ENCODE measurements around the gene SMAD7. TPM values are rescaled to one million over a fixed set of nuclear protein-coding genes. Genes with fewer than 3 reads are reported as not detected.
A peak's percentile ranks its signal among the peaks of the same experiment; 100 is the strongest.

The SMAD7 gene
- total and polyA plus RNA-seq, 2 experiments from 2014 or later, result 11.8 to 29.8 TPM

GRCh38 chr18:48947092-48947491 is 3.7 kb downstream of the SMAD7 start (continued):
- TF ChIP-seq EZH2 (IDR thresholded peaks at IDR 0.05; ENCODE audit: low read depth, unreplicated experiment), result no peak
- no peak for TF ChIP-seq ZNF331 (CRISPR knock-in tag; IDR thresholded peaks at IDR 0.05; ENCODE audit: low read depth)
- TF ChIP-seq POLR2AphosphoS5 (IDR thresholded peaks at IDR 0.05; ENCODE audit: low read depth), result no peak
- no peak for TF ChIP-seq REST (IDR thresholded peaks at IDR 0.05; ENCODE audit: unreplicated experiment)
- TF ChIP-seq ZNF114 (CRISPR knock-in tag; IDR thresholded peaks at IDR 0.05), result no peak
- no peak for TF ChIP-seq EZH2phosphoT487 (IDR thresholded peaks at IDR 0.05; ENCODE audit: unreplicated experiment)
- TF ChIP-seq CTCF (conservative IDR thresholded peaks at IDR 0.05; ENCODE audit: low read depth in 2 of 2), result no peak
- TF ChIP-seq ETS1 (IDR thresholded peaks at IDR 0.05), result no peak

- H3K27me3 Mint-ChIP-seq (ENCODE audit: insufficient read depth, low read depth, poor library complexity), result peaks cover 23% of the 10 kb centered on the region
- Histone ChIP-seq H3K27me3 (ENCODE audit: insufficient read depth) (peaks cover 17% of the 10 kb centered on the region), H3K27ac (ENCODE audit: low read depth) (no peak overlapping the region), H3K79me2 (replicated peaks; ENCODE audit: insufficient read depth) (peaks cover 98% of the 10 kb centered on the region), H3K9me2 (ENCODE audit: insufficient read depth) (no peaks in the 10 kb centered on the region), H3K4me2 (peak overlapping the region; percentile 100), H2AFZ (no peak overlapping the region), H3K36me3 (ENCODE audit: insufficient read depth) (no peaks in the 10 kb centered on the region; the same call in 1 of the 2 replicates), H3F3A (replicated peaks; ENCODE audit: low read depth) (peaks cover 17% of the 10 kb centered on the region), H4K20me1 (replicated peaks; ENCODE audit: insufficient read depth) (peaks cover 83% of the 10 kb centered on the region), H3K4me3 (peak overlapping the region; percentile 98), H3K4me1 (ENCODE audit: insufficient read depth) (peaks cover 68% of the 10 kb centered on the region)
- no peak for DNase-seq (ENCODE audit: low spot score)
- H3K4me1 Mint-ChIP-seq, result peaks cover 70% of the 10 kb centered on the region
- ATAC-seq, result no peak
- H3K4me3 Mint-ChIP-seq, result peak overlapping the region; percentile 98
- H3K9me3 Mint-ChIP-seq, result peaks cover 2% of the 10 kb centered on the region; the same call in 1 of the 3 replicates
- no peak overlapping the region for H3K27ac Mint-ChIP-seq
- H3K36me3 Mint-ChIP-seq (ENCODE audit: low read depth), result peaks cover 82% of the 10 kb centered on the region
- TF ChIP-seq JUNB (IDR thresholded peaks at IDR 0.05; ENCODE audit: unreplicated experiment) (no peak), ZNF114 (CRISPR knock-in tag; IDR thresholded peaks at IDR 0.05) (no peak), ZNF331 (CRISPR knock-in tag; IDR thresholded peaks at IDR 0.05; ENCODE audit: low read depth) (no peak), POLR2AphosphoS5 (IDR thresholded peaks at IDR 0.05; ENCODE audit: low read depth) (no peak), ZNF462 (CRISPR knock-in tag; IDR thresholded peaks at IDR 0.05) (no peak), EZH2phosphoT487 (IDR thresholded peaks at IDR 0.05; ENCODE audit: unreplicated experiment) (no peak)
Observed at GRCh38 chr18:48946329-48946835, 4.4 kb downstream of the SMAD7 start.
